IPS-18c (cell line): Measurements from ENCODE around the gene CD81.

Experiments
- H3K4me3 ChIP-seq: 2 replicates; pipeline ENCODE4 v1.7.0; 2013; ENCODE audit warnings: low read depth, mild to moderate bottlenecking, low read length, moderate library complexity; ENCODE audit not compliant: insufficient read depth
- H3K9me3 ChIP-seq: one replicate; pipeline ENCODE4 v1.6.1; 2013; ENCODE audit warnings: mild to moderate bottlenecking, low read length, moderate library complexity; ENCODE audit not compliant: control insufficient read depth, insufficient read depth

CD81 gene

DNA sequence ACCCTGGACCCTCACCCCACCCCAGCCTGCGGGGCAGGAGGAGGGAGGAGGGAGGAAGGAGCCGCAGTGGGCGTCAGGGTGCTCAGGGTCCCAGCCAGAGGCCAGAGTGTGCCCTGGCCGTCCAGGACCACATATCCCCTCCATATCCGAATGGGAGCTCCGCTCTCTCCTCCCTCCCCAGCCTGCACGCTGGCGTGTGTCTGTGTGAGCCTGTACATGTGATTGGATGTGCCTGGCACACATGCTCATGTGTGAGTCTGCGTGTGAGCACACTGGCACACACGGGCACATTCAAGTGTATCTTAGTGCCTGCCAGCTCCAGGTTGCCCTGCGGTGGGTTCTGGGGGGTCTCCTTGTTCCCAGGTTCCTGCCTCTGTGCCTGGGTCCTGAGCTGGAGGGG, 31.6 kb downstream of the CD81 start:
- Histone ChIP-seq H3K4me3 (no peak overlapping the region), H3K9me3 (peaks cover 2% of the 10 kb centered on the region)

DNA sequence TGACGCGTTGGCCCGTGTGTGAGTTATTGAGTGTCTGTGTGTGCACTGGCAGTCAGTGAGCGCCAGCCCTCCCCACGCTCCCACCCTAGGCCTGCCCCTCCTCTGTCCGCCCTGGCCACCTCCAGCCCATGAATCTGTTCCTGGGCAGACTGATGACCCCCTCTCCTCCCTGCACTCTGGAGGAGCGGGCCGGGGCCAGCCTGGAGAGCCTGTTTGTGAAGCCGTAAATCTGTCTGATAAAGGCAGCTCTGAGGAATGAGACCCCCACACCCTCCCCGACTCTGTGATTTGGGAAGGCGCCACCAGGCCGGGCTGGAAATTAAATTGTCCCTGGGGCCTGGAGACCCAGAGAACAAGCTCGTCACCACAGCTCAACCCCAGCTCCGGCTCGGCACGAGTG, 32.0 kb downstream of the CD81 start:
- H3K9me3 ChIP-seq = peaks cover 2% of the 10 kb centered on the region

DNA sequence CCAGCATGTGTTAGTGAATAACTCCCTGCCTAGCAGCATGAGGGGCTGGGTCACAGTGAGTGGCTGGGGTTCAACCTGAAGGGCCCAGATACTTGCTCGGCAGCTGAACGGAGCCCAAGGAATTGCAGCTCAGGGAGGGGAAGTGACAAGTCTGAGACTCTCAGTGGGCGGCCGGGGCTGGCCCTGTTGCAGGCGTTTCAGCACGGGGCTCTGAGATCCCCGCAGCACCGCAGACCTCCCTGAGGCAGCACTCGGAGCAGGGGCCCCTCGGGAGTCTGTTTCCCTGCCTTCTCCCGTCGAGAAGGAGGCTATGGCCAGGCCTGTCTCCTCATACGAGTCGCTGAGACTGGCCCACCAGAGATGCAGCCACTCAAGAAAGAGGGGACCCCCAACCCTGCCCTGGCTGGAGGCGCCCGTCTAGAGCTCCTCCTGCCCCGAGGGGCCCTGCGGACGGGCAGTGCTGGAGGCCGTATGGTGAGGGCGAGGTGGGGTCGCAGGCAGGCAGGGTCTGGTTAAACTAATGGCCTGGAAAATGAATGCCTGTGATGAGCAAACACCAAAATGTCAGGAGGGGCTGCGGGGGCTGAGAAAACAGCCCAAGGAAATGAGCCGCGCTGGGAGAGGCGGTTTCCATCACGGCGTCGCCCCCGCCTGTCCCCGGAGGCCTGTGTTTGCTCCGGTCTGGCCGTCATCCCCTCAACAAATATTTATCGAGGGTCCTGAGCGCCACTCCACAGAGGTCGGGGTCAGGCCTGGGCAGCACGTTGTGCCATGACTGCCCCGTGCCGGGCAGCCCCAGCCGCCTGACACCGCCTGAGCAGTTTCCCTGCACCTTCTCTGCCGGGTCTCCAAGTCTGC, 32.7 kb downstream of the CD81 start:
- peaks cover 2% of the 10 kb centered on the region for H3K9me3 ChIP-seq
- no peak overlapping the region for H3K4me3 ChIP-seq

More for the DNA sequence above, 32.0 kb downstream of the CD81 start:
- no peak overlapping the region for H3K4me3 ChIP-seq

DNA sequence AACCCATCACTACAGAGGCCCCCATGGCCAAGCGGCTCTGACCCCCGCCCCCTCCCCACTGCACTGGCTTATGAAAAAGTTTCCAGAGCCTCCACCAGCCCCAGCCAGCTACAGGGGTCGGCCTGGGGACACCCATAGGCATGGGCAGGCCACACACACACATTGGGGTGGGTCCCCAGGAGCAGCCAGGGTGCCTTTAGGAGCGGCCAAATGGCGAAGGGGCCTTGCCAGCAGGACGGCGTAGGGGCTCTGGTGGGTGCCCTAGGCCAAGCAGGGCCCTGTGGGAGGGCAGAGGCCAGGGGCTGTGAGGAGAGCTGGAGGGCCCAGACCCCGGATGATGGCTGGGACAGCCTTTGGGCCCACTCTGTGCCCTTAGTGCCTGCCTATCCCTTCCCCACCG, 33.5 kb downstream of the CD81 start:
- Histone ChIP-seq H3K4me3 (no peak overlapping the region), H3K9me3 (peaks cover 2% of the 10 kb centered on the region)

DNA sequence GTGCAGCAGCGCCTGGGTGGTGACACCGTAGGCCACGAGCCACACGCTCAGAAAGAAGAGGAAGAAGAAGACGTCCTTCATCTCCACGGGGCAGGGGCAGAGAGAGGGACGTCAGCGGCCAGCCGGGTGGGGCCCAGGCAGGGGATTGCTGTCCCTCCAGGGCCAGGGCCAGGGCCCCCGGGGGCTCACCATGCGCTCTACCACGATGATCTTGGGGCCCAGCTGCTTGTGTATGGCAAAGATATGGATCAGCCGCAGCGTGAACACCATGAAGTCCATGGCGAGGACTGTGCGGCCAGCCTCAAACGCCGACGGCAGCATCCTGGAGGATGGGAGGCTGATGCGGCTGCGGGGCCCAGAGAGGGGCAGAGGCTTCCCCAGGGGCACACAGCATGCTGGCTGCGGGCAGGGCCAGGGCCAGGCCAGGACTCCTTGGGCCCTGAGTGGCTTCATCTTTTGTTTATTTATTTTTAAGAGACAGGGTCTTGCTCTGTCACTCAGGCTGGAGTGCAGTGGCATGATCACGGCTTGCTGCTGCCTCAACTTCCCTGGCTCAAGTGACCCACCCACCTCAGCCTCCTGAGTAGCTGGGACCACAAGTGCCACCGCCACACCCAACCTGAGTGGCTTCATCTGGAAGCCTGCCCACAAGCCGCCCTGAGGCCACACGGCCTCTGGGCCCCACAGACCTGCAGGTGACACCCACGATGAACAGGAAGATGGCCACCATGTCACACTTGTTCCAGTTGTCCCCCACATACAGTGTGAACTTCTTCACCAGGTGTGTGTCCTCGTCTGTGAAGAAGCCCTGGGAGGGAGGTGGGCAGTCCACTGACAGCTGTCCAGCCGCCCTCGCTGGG, 34.6 kb downstream of the CD81 start:
- no peak overlapping the region for H3K4me3 ChIP-seq

DNA sequence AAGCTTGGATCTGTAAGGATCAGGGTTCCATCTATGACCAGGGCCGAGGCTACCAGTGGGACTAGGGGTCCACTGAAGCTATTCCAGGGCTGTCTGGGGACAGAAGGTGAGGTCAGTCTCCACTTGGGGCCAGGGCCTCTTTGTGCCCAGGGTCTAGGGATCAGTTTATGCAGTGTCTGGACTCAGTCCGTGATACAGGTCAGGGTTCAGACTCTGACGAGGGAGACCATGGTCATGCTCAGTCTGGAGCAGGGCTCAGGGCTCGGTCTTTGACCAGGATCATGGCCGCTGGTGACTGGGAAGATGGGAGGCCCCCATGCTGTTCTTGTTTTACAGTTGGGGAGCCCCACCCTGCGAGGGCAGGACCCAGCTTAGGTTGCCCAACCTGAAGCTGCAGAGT, 35.2 kb downstream of the CD81 start:
- Histone ChIP-seq H3K4me3 (no peak overlapping the region), H3K9me3 (peaks cover 2% of the 10 kb centered on the region)

More for the DNA sequence above, 34.6 kb downstream of the CD81 start:
- peaks cover 2% of the 10 kb centered on the region for H3K9me3 ChIP-seq

DNA sequence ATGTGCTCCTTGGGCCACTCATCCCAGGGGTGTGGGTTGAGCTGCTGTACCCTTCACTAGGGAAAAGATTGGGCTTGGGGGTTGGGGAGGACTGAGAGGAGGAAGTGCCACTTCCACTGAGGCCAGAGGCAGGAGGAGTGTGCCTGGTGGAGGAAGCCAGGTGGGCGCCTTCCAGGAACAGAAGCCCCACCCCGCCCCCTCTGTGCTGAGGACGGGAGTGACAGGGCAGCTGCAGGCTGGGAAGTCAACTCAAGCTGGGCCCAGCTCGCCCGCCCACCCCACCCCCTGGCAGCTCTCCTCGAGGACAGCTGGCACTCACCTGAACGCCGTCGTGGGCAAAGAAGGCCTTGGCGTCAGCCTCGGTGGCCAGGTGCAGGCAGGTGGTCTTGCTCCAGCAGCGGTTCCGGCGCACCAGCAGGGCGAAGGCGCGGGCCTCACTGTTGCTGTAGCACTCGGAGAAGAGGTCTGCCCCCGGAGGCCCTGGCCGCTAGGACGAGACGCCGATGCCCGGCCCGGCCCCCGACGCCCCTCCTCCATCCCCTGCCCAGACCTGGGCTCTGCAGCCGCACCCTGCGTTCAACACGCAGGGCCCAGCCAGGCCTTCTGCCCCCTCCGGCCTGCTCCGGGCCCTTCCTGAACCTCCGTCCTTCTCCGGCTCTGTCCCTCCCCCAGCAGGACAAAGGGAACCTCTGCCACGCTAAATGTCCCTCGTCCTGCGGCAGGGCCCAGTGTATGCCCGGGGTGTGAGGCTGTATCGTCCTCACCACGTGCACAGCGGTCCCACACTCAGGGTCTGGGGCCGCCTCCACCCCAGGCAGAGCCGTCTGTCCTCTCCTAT, 36.9 kb downstream of the CD81 start:
- Histone ChIP-seq H3K4me3 (no peak overlapping the region), H3K9me3 (peaks cover 2% of the 10 kb centered on the region)

DNA sequence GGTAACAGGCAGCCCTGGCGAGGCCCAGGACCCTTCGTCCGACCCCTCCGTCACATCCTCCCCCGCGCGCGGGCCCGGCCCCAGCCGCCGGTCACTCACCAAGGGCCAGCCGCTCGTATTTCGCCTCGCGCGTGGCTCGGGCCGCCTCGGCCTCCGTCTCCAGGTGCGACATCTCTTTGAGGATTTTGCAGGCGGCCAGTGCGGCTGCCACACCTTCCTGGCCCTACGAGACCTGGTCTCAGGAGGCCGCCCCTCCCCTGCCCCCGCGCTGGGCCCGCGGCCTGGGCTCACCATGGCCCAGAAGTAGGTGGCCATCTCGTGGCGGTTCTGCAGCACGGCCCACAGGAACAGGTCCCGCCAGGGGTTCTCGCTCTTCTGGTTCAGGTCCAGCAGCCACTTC, 37.5 kb downstream of the CD81 start:
- Histone ChIP-seq H3K9me3 (peaks cover 2% of the 10 kb centered on the region), H3K4me3 (no peak overlapping the region)

DNA sequence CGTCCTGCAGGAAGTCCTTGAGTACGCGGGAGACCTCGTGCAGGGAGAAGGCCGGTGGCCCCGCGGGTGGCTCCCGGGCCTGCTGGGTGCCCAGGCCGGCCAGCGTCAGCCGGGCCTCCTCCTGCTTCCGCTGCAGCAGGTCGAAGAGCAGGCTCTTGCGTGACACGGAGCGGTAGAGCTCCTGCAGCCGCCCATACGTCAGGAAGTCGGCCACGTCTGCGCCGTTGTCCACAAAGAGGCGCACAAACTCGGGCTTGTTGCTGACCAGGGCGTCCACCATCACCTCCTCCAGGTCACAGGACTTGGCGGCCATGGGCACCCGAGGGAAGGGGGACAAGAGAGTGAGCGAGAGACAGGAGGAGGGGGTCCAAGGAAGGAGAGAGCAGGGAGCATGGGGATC, 38.1 kb downstream of the CD81 start:
- H3K9me3 ChIP-seq = peaks cover 2% of the 10 kb centered on the region
- H3K4me3 ChIP-seq = no peak overlapping the region

DNA sequence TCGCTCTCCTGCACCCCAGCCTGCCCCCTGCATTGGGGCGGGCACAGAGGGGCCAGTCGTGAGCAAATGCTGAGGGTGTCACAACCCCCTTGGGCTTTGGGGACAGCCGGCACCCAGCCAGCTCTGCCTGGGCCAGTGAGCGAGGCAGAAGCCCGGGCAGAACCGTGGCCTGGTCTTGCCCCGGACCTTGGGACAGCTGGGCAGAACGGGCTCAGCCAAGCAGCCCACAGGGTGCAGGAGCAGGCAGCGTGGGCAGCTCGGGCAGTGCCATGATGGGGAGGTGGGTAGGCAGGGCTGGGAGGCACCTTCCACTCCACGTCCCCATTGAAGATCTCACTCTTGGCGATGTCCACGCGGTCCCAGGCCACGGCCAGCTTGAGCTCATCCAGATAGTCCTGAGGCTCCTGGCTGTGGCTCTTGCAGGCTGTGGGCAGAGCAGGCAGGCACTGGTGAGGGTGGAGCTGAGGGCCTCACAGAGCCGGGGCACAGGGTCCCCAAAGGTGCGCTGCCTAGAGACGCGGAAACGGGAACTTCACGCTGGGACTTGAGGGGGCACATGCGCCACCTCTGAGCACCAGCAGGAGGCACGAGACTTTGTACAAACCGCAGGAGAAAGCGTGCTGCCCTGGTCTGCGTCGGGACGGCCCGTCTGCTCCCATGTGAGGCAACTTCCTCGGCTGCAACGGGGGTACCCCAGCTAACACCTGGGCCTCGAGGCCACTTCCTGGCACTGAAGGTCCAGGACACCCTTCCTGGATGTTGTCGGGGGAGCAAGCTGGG, 38.7 kb downstream of the CD81 start:
- H3K4me3 ChIP-seq = no peak overlapping the region
- peaks cover 2% of the 10 kb centered on the region for H3K9me3 ChIP-seq

DNA sequence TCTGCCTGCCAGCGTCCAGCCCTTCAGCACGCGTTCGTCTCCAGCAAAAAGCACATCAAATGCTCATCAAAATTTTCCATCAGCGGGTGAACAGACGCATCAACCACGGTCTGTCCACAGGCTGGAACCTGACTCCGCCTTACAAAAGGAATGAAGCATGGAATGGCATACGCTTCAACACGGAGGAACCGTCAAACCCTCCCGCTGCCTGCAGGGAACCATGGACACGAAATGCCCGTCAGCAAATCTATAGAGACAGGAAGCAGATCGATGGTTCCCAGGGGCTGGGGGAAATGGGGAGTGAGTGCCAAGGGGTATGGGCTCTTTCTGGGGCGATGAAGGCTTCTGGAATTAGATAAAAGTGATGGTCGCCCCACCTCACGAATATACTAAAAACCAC, 39.7 kb downstream of the CD81 start:
- H3K9me3 ChIP-seq = peaks cover 2% of the 10 kb centered on the region
- no peak overlapping the region for H3K4me3 ChIP-seq

DNA sequence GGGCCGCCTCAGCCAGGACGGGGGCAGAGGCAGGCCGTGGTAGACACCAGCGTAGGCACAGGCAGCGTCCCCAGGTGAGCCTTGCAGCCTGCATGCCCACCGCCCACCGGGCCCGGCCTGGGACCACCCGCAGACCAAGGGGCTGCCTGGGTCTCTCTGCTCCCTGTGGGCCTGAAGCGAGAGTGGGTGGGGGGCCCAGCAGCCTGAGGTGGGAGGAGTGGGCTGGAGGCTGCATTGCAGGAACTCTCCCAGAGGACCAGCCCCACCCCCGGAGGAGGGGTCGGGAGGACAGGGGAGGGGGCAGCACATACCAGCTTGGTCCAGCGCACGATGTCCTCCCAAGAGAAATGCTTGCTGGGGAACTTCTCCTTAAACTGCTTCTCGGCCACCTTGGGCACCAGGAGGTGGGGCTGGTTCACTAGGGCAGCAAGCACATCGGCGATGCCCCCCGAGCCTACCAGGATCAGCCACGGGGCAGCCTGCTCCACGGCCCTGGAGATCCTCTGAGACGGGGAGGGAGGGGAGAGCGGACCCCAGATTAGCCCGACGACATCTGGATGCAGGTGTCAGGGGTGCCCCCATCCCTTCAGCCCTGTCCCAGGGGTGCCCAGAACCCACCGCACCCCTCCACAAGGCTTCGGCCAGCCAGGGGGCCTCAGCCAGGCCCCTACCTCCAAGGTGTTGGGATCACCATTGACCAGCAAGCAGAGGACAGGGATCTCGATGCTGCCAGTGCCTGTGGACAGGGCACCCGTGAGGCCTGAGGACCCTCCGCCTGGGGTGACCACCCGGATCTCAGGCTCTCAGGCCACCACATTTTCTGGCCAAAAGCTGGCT, 41.0 kb downstream of the CD81 start:
- Histone ChIP-seq H3K9me3 (peaks cover 3% of the 10 kb centered on the region), H3K4me3 (no peak overlapping the region)

DNA sequence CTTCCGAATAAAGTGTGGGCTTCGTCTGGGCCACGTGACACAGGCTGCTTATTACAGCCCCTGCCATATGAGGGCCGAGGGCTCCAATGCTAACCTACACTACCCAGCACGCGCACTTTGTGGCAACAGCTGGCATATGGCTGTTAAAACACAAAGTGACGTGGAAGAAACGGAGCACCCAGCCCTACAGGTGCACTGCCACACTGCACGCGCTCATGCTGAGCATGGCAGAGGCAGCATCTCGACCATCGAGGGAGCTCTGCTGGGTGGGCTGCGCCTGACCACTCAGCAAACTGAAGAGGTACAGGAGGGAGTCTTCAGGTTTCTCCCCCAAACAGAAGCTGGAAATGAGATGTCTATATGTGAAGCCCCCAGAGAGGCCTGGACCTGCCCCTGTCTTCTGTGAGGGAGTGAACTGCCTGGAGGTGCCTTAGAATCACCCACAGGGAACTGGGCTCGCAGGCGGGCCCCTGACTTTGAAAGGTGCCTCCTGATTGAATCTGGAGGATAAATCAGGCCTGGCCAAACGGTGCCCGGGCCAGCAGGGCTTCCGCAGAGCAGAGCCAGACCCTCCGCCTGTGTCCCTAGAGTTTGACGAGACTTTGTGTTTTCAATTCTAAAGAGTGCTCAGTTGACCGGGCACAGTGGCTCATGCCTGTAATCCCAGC, 41.7 kb downstream of the CD81 start:
- Histone ChIP-seq H3K4me3 (no peak overlapping the region), H3K9me3 (peaks cover 2% of the 10 kb centered on the region)

DNA sequence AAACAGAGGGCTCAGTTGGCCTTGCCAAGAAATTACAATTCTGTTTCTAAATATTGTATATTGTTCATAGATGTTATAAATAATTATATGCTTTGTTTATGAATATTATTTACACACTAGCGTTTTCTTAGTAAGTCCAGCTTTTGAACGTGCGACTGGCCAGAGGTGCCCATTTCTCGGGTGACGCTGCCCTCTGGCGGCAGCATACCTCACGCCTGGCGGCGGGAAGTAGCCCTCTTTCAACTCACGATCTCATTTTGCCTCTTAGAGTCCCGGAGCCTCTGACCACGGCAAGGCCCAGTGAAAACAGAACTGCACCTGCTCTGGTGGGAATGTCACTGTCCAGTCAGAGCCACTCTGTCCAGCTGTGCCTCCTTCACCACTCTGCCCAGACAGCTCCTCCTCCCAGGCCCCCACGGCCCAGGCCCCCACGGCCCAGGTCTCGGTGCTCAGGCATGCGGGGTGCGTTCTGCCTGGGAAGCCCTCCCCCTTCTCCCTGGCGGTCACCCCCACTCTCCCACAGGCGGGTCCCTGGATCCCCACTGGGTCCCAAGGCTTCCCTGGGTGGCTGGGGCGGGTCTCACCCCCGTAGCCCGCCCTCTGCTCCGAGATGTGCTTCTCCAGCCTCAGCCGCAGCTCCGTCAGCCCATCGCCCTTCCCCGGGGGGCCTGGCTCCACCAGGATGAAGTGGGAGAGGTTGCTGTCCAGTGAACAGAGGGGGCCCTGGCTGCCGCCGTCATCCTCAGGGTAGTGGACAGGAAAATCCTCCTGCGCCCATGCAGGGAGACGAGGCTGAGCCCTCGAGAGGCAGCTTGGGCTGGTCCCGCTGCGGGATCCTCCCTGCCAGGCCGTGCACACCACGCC, 42.8 kb downstream of the CD81 start:
- Histone ChIP-seq H3K4me3 (no peak overlapping the region), H3K9me3 (peaks cover 5% of the 10 kb centered on the region)
